Activated CD4-positive, alpha-beta T cell treated with anti-CD3 and anti-CD28 coated beads, Interleukin-2, Interleukin-4, amounts not matched to agents 100 ng/mL and 50 ng/mL, durations not matched to agents 16 hours and 8 hours (primary cell): Measurements from ENCODE around the gene CHST13.

ENCODE experiments used
- DNase-seq: peaks from one replicate; pipeline ENCODE4 v3.0.0-alpha.2; 2020; ENCODE audit warnings: low spot score

Gene CHST13

GRCh38 chr3:126488185-126488584 lies 35.8 kb upstream of the CHST13 start:
- no peak for DNase-seq

- DNase-seq: no peak
Observed at GRCh38 chr3:126488886-126489569, 34.9 kb upstream of the CHST13 start.

- no peak for DNase-seq
Observed at GRCh38 chr3:126490619-126491018, 33.3 kb upstream of the CHST13 start.

- DNase-seq: no peak
Observed at GRCh38 chr3:126491221-126492013, 32.5 kb upstream of the CHST13 start.

- DNase-seq: no peak
Observed at GRCh38 chr3:126493051-126493450, 30.9 kb upstream of the CHST13 start.

GRCh38 chr3:126493739-126494138 lies 30.2 kb upstream of the CHST13 start:
- no peak for DNase-seq

- DNase-seq: no peak
Observed at GRCh38 chr3:126494204-126494969, 29.6 kb upstream of the CHST13 start.

- no peak for DNase-seq
Observed at GRCh38 chr3:126494970-126495230, 29.1 kb upstream of the CHST13 start.

GRCh38 chr3:126495786-126496185 lies 28.2 kb upstream of the CHST13 start:
- DNase-seq: no peak

GRCh38 chr3:126496894-126497850 lies 26.8 kb upstream of the CHST13 start:
- DNase-seq: no peak

- DNase-seq: no peak
Observed at GRCh38 chr3:126497956-126498355, 26.0 kb upstream of the CHST13 start.

- DNase-seq: no peak
Observed at GRCh38 chr3:126498461-126498860, 25.5 kb upstream of the CHST13 start.

GRCh38 chr3:126498929-126499328 lies 25.0 kb upstream of the CHST13 start:
- no peak for DNase-seq

GRCh38 chr3:126499401-126499800 lies 24.6 kb upstream of the CHST13 start:
- DNase-seq: no peak

- no peak for DNase-seq
Observed at GRCh38 chr3:126500016-126500415, 23.9 kb upstream of the CHST13 start.

- no peak for DNase-seq
Observed at GRCh38 chr3:126501054-126501453, 22.9 kb upstream of the CHST13 start.

GRCh38 chr3:126501736-126502135 lies 22.2 kb upstream of the CHST13 start:
- DNase-seq: no peak

- no peak for DNase-seq
Observed at GRCh38 chr3:126502656-126503055, 21.3 kb upstream of the CHST13 start.

GRCh38 chr3:126503701-126504100 lies 20.3 kb upstream of the CHST13 start:
- DNase-seq: no peak

GRCh38 chr3:126507886-126508285 lies 16.1 kb upstream of the CHST13 start:
- no peak for DNase-seq

GRCh38 chr3:126508564-126508964 lies 15.4 kb upstream of the CHST13 start:
- no peak for DNase-seq
